Right renal pelvis (tissue), 4 donors: Measurements from ENCODE around the gene ASCL2. TPM values are rescaled to one million over a fixed set of nuclear protein-coding genes. Genes with fewer than 3 reads are reported as not detected.

Experiments
- DNase-seq, 4 donors: peaks; one replicate each; pipeline ENCODE4 v3.0.0-alpha.2; 2013; ENCODE audit warnings: low read depth in 4 of 4, low spot score in 3 of 4, missing footprints in 1 of 4
- polyA plus RNA-seq, 4 donors: library from polyadenylated mRNA; unstranded; fragments of 120-200 nt; gene quantifications; one replicate each; pipeline ENCODE4 v1.2.1, GENCODE V29; 2013; ENCODE audit not compliant: insufficient read length in 4 of 4

Gene ASCL2
- polyA plus RNA-seq, 4 donors, result 2.6 to 4.5 (median 3.3) TPM

GRCh38 chr11:2263071-2263565 lies 7.3 kb downstream of the ASCL2 start:
- no peak for DNase-seq

- DNase-seq, result no peak
Measured at GRCh38 chr11:2262301-2263070, 7.9 kb downstream of the ASCL2 start.

DNA sequence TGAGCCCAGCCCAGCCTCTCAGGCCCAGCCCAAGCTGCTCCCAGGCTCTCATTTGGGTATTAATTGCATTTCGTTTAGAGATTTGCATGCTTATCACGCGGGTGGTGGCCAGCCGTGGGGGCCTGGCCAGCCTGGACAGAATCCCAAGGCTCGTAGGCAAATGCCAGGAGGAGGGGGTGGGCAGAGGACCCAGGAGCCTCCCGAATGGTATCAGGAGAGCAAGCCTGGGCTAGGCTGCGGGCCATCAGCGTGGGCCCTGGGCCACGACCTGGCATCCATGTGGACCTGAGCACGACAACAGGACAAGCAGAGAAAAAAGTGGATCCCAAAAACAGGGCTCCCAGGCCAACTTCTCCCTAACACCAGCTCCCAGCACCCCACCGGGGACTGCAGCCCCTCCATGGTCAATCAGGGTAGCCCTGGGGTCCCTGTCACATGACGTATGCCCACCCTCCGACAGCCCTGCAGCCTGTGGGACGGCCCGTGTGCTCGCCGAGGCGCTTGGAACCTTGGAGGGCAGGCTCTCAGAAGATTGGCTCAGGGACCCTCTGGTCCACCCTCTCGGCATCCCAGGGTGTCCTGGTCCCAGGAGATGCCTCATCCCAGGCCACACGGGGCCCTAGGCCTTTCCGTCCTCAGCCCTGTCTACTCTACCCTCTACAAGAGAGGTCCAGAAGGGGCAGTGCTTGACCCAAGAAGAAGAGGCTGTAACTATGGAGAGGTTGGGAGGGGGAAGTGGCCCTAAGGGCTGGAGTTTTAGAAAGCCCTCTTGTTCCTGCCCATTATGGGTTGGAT lies 8.8 kb downstream of the ASCL2 start:
- DNase-seq, result no peak

- no peak for DNase-seq
Measured at GRCh38 chr11:2260491-2261364, 9.7 kb downstream of the ASCL2 start.

DNA sequence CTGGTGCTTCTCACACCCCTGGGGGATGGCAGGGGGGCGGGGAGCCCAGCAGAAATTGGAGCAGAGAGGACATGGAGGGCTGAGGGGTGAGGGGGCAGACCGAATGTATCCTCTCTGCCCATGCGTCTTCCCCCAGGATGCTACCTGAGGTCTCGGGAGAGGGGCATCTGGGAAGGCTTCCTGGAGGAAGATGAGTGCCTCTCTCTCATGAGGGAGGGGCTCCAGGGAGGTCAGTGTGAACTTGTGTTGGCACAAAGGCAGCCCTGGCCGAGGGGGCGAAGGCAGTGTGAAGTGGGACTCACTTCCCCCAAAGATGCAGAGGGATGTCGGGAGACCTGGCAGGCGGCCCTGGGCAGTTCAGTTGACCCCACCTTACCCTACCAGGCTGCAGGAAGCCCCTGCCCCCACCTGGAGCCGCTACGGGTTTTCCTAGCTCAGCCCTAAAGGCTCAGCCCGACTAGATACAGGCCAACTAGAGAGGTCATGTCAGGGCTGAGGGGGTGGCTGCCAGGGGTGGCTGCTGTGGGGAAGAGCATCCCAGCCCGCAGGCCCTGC lies 10.4 kb downstream of the ASCL2 start:
- DNase-seq, result no peak

DNA sequence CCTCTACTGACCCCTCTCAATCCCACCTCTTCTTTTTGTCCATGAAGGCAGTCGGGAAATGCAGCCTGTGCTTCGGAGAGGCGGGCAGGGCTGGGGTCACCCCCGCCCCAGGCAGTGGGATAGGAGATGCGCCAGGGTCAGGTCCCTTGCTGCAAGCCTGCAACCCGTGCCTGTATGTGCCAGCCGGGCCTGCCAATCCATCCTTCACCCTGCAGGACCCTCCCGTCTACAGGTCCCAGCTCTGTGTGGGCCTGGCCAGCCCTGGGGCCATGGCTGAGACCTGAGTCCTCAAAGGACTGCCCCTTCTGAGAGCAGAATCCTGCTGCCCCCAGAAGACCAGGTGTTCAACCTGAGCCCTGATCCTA lies 10.9 kb downstream of the ASCL2 start:
- no peak for DNase-seq

DNA sequence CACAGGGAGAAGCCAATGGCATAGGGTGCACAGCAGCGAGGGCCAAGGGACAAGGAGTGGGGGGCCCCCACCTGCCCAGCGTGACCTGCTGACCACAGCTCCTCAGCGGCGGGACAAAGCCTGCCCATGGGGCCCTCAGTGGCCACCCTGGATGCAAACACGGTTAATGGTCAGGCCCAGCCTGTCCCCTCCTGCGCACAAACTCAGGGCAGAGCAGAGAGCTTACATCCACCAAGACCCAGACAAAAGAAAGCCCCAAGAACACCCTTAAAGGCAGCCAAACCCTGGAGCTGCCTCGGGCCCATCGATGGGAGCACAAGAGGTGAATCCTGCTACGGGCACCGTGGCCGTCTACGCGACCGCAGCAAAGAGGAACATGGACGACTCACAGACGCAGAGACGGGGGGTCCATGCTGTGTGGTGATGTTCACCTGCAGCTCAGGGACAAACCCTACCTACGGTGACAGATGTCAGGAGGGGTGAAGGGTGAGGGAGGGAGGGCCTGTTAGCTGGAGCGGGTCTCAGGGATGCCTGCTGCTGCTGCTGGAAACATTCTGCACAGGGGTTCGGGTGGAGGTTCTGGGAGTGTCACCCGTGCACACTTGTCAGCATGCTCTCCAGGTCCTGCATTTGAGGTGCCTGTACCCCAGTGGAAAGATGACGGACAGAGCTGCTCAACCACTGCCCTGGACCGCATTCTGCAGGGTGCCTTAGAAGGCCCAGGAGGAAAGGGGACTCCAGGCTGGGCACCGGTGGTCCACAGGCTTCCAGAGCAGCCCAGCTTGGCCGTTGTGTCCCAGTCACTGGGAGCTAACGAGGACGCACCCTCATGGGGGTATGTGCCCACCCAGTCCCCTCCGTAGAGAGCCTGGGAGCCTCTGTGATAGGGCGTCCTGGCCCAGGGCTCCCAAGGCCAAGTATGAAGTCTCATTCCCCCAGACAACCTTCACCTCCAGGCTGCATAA lies 11.6 kb downstream of the ASCL2 start:
- DNase-seq, result no peak

DNA sequence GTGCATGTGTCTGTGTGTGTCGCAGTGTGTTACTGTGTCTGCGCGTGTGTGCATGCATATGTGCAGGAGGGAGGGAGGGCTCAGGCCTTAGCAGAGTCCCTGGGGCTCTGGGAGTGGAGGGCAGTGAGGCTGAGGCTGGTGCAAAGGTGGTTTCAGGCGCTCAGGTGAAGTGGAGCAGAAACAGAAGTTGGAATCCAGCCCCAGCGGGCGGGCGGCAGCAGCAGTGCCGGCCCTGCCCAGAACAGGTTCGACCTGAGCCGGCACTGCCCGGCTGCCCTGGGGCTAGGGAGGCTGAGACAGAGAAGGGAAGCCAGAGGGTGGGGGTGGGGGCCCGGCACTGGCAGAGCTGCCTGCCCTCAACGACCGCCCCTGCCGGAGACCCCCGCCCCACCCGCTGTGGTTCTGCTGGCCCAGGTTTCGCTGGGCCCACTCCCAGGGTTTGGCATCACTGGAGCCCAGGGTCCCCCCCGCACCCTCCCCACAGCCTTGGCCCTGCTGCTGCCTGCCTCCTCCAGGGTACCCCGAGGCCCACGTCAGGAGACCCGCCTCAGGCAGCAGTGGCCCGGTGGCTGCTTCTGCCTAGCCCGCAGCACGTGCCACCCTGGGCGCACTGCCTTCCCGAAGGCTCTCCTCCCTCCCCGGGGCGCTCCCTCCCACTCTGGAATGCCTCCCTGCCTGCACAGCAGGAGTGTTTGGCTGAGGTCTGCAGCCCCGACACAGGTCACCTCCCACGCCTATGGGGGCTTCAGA lies 13.3 kb downstream of the ASCL2 start:
- DNase-seq, result no peak

- no peak for DNase-seq
Measured at GRCh38 chr11:2256293-2256913, 14.0 kb downstream of the ASCL2 start.

GRCh38 chr11:2252018-2252417 lies 18.4 kb downstream of the ASCL2 start:
- no peak for DNase-seq

GRCh38 chr11:2251138-2251537 lies 19.2 kb downstream of the ASCL2 start:
- DNase-seq, result no peak

- no peak for DNase-seq
Measured at GRCh38 chr11:2250485-2250884, 19.9 kb downstream of the ASCL2 start.

- DNase-seq, result no peak
Measured at GRCh38 chr11:2250041-2250440, 20.3 kb downstream of the ASCL2 start.

- no peak for DNase-seq
Measured at GRCh38 chr11:2249189-2249916, 21.0 kb downstream of the ASCL2 start.

- no peak for DNase-seq
Measured at GRCh38 chr11:2248762-2249161, 21.6 kb downstream of the ASCL2 start.

- no peak for DNase-seq
Measured at GRCh38 chr11:2248242-2248641, 22.1 kb downstream of the ASCL2 start.

- DNase-seq, result no peak
Measured at GRCh38 chr11:2247496-2247895, 22.9 kb downstream of the ASCL2 start.

GRCh38 chr11:2240834-2241233 lies 29.6 kb downstream of the ASCL2 start:
- no peak for DNase-seq
